H1 (cell line): ENCODE results near the gene PLP2.
"Not testable (repeated sequence)": the region's sequence is repeated elsewhere in the genome, so short reads cannot be mapped to it uniquely, and the experiment has no call there.

Experiments used
- CBX5 ChIP-seq: fragments of 300-800, 300-1000 bp; sonication (generic); IDR thresholded peaks from 2 replicates; pipeline ENCODE4 v1.7.1; 2016; ENCODE audit warnings: antibody characterized with exemption, low read length, low read depth
- CEBPB ChIP-seq: IDR thresholded peaks from 2 replicates; pipeline ENCODE4 v1.6.1; 2012; ENCODE audit warnings: low read depth, low read length
- CHD2 ChIP-seq: IDR thresholded peaks from 2 replicates; pipeline ENCODE4 v1.6.1; 2012; ENCODE audit warnings: low read length, improper control_type of control experiment
- GABPA ChIP-seq: IDR thresholded peaks from 2 replicates; pipeline ENCODE4 v1.6.1; 2011; ENCODE audit warnings: mild to moderate bottlenecking, low read length, moderate library complexity, borderline replicate concordance; ENCODE audit not compliant: insufficient read depth
- NRF1 ChIP-seq: IDR thresholded peaks from 2 replicates; pipeline ENCODE4 v1.6.1; 2011; ENCODE audit warnings: mild to moderate bottlenecking, low read depth, low read length, improper control_type of control experiment
- POLR2AphosphoS5 ChIP-seq: IDR thresholded peaks from 2 replicates; pipeline ENCODE4 v1.6.1; 2011; ENCODE audit warnings: low read depth, low read length
- SAP30 ChIP-seq: fragments of 300-600 bp; sonication (generic); IDR thresholded peaks from 2 replicates; pipeline ENCODE4 v1.7.1; 2012; ENCODE audit warnings: low read length, moderate library complexity, mild to moderate bottlenecking, inconsistent platforms; ENCODE audit not compliant: insufficient read depth, insufficient replicate concordance
- SIX5 ChIP-seq: IDR thresholded peaks from 2 replicates; pipeline ENCODE4 v1.6.1; 2011; ENCODE audit warnings: mild to moderate bottlenecking, low read depth, low read length
- SUZ12 ChIP-seq: fragments of 200-600 bp; sonication (generic); IDR thresholded peaks from 2 replicates; pipeline ENCODE4 v1.6.1; 2012; ENCODE audit warnings: mild to moderate bottlenecking, inconsistent platforms, low read length, moderate library complexity, mixed read lengths
- TBP ChIP-seq: IDR thresholded peaks from 2 replicates; pipeline ENCODE4 v1.6.1; 2011; ENCODE audit warnings: low read depth, low read length, improper control_type of control experiment
- TCF12 ChIP-seq: IDR thresholded peaks from 2 replicates; pipeline ENCODE4 v1.6.1; 2011; ENCODE audit warnings: low read depth, mild to moderate bottlenecking, low read length
- YY1 ChIP-seq: IDR thresholded peaks from 2 replicates; pipeline ENCODE4 v1.6.1; 2011; ENCODE audit warnings: low read depth, mild to moderate bottlenecking, low read length
- TF ChIP-seq, protein P1 (sequence below), 3 experiments: IDR thresholded peaks; 1 replicate in 2 of 3; 2 replicates in 1 of 3; pipeline versions ENCODE4 v1.5.1 to v1.6.1; 2011; ENCODE audit warnings: low read length in 3 of 3, mild to moderate bottlenecking in 3 of 3, inconsistent platforms in 2 of 3, low read depth in 1 of 3, moderate library complexity in 1 of 3; ENCODE audit not compliant: insufficient read depth in 1 of 3; ENCODE audit errors: control extremely low read depth in 1 of 3

DNA sequence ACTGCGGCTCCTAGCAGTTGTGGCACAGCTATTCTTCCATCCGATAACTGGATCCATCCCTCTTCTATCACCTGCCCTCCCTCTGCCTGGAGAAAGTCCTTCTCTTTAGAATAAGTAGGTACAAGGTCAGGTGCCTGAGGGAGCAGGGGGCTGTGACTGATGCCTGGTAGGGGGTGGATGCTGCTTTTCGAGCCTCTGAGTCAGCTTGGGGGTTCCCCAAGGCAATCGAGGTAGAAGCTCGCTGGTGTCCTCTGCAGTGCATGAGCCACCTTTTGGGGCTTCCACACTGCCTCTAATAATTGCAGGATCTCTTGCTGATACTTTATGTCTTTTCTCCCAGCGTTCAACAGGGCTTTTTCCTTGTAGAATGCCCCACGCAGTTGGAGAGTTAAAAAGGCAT, 28.5 kb upstream of the PLP2 start:
- TF ChIP-seq POLR2AphosphoS5, SAP30, YY1, NRF1, CBX5, CEBPB, TBP, TCF12, GABPA, CHD2, SIX5, SUZ12: not testable (repeated sequence)
- TF ChIP-seq, protein P1, sequence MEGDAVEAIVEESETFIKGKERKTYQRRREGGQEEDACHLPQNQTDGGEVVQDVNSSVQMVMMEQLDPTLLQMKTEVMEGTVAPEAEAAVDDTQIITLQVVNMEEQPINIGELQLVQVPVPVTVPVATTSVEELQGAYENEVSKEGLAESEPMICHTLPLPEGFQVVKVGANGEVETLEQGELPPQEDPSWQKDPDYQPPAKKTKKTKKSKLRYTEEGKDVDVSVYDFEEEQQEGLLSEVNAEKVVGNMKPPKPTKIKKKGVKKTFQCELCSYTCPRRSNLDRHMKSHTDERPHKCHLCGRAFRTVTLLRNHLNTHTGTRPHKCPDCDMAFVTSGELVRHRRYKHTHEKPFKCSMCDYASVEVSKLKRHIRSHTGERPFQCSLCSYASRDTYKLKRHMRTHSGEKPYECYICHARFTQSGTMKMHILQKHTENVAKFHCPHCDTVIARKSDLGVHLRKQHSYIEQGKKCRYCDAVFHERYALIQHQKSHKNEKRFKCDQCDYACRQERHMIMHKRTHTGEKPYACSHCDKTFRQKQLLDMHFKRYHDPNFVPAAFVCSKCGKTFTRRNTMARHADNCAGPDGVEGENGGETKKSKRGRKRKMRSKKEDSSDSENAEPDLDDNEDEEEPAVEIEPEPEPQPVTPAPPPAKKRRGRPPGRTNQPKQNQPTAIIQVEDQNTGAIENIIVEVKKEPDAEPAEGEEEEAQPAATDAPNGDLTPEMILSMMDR (IDR thresholded peaks at IDR 0.05; ENCODE audit: control extremely low read depth in 1 of 3, insufficient read depth in 1 of 3, low read depth in 1 of 3, low read length in 3 of 3) = not testable (repeated sequence)
